ENCODE results near the gene LSM14A.

Gene LSM14A

GRCh38 chr19:34254046-34254697 is 81.9 kb downstream of the LSM14A start, which contains the start of gene GARRE1 (continued):
- TF ChIP-seq ZNF692 (tag by site-specific recombination; IDR thresholded peaks at IDR 0.05) (peak; percentile 84), ZNF518A (tag by site-specific recombination; conservative IDR thresholded peaks at IDR 0.05; ENCODE audit: low read depth) (0 out of 2 replicates have a peak, but pooled peaks have one; percentile 36)

GRCh38 chr19:34254698-34255432 is 82.6 kb downstream of the LSM14A start:
- H3K27ac ChIP-seq (ENCODE audit: extremely low read depth, low read depth, low read length), result peak overlapping the region; percentile 95
- peaks cover 0 to 25% of the 10 kb centered on the region in 2 experiments; a peak in 2 of 3 replicates for H3K36me3 ChIP-seq (ENCODE audit: control insufficient read depth in 2 of 2, insufficient read depth in 1 of 2, low read length in 2 of 2)
- ChIA-PET POLR2A (no interaction called here), CTCF (interaction anchor here (0.7 kb wide), 1 partner anchor 43 kb away, joined by 3 read pairs; no protein-coding TSS in a partner anchor)
- peak overlapping the region; percentile 77 for H3K4me3 ChIP-seq (ENCODE audit: low read depth, low read length)
- H3K9me3 ChIP-seq (ENCODE audit: control insufficient read depth, insufficient read depth, low read depth, low read length), result no peaks in the 10 kb centered on the region
- H3K4me1 ChIP-seq (ENCODE audit: control insufficient read depth, insufficient read depth, low read length), result peaks cover 32% of the 10 kb centered on the region
- TF ChIP-seq ZNF132 (tag by site-specific recombination; IDR thresholded peaks at IDR 0.05; ENCODE audit: borderline replicate concordance), result no peak
- no peak for TF ChIP-seq ZNF623 (tag by site-specific recombination; IDR thresholded peaks at IDR 0.05)
- peak; percentile 78 for TF ChIP-seq IKZF3 (tag by site-specific recombination; IDR thresholded peaks at IDR 0.05)
- TF ChIP-seq KLF9 (tag by site-specific recombination; IDR thresholded peaks at IDR 0.05; ENCODE audit: low read depth), result peak; percentile 88
- TF ChIP-seq ZNF629 (tag by site-specific recombination; IDR thresholded peaks at IDR 0.05), result no peak
- TF ChIP-seq ZBTB11 (tag by site-specific recombination; conservative IDR thresholded peaks at IDR 0.05; ENCODE audit: low read depth), result peak; percentile 70
- no peak for TF ChIP-seq ZNF175 (tag by site-specific recombination; IDR thresholded peaks at IDR 0.05)
- TF ChIP-seq GLIS2 (tag by site-specific recombination; IDR thresholded peaks at IDR 0.05), result peak; percentile 52; the same call in 1 of the 2 replicates
- no peak for TF ChIP-seq ZNF777 (tag by site-specific recombination; IDR thresholded peaks at IDR 0.05; ENCODE audit: borderline replicate concordance)
- 0 out of 2 replicates have a peak, but pooled peaks have one; percentile 51 for TF ChIP-seq ZNF37A (tag by site-specific recombination; IDR thresholded peaks at IDR 0.05)
- TF ChIP-seq SP2 (tag by site-specific recombination; IDR thresholded peaks at IDR 0.05), result peak; percentile 51
- no peak for TF ChIP-seq KLF8 (tag by site-specific recombination; IDR thresholded peaks at IDR 0.05)
- no peak for TF ChIP-seq ZNF155 (tag by site-specific recombination; IDR thresholded peaks at IDR 0.05)
- TF ChIP-seq KLF10 (tag by site-specific recombination; IDR thresholded peaks at IDR 0.05), result peak; percentile 86
- TF ChIP-seq ZNF76 (tag by site-specific recombination; IDR thresholded peaks at IDR 0.05; ENCODE audit: borderline replicate concordance, low read depth), result peak; percentile 33; the same call in 1 of the 2 replicates
- TF ChIP-seq PBX3 (CRISPR knock-in tag; IDR thresholded peaks at IDR 0.05), result peak; percentile 55; the same call in 1 of the 2 replicates
- peak; percentile 52; the same call in 1 of the 2 replicates for TF ChIP-seq ZBTB44 (tag by site-specific recombination; IDR thresholded peaks at IDR 0.05)
- peak; percentile 61 for TF ChIP-seq ZBTB17 (tag by site-specific recombination; IDR thresholded peaks at IDR 0.05)
